ENCODE data around the gene CERS6. TPM values are rescaled to one million over a fixed set of nuclear protein-coding genes. Genes with fewer than 3 reads are reported as not detected.

CERS6 gene
- total and polyA plus RNA-seq, 4 donors = 4.2 to 20.4 (median 10.1) TPM

GRCh38 chr2:168732506-168732905 lies 276.4 kb downstream of the CERS6 start:
- Histone ChIP-seq H3K9me3 (ENCODE audit: control insufficient read depth in 4 of 4, low read length in 3 of 4) (no peaks in the 10 kb centered on the region), H3K9ac (ENCODE audit: low read depth in 1 of 2, low read length in 2 of 2) (no peak overlapping the region), H3K36me3 (ENCODE audit: control insufficient read depth in 4 of 4, insufficient read depth in 3 of 4, low read depth in 1 of 4, low read length in 3 of 4) (no peaks in the 10 kb centered on the region), H3K4me1 (ENCODE audit: control insufficient read depth in 4 of 4, insufficient read depth in 4 of 4, low read length in 3 of 4) (no peaks in the 10 kb centered on the region), H3K27ac (ENCODE audit: low read depth in 1 of 2, low read length in 2 of 2) (no peak overlapping the region), H3K4me3 (ENCODE audit: low read depth in 1 of 3, low read length in 3 of 3) (no peak overlapping the region), H3K27me3 (ENCODE audit: control insufficient read depth in 4 of 4, insufficient read depth in 4 of 4, low read length in 3 of 4) (no peaks in the 10 kb centered on the region)
- TF ChIP-seq JUND (IDR thresholded peaks at IDR 0.05) = no peak
- TF ChIP-seq HNF4A (conservative IDR thresholded peaks at IDR 0.05) = no peak
- TF ChIP-seq EGR1 (IDR thresholded peaks at IDR 0.05; ENCODE audit: low read depth in 2 of 2) = no peak
- DNase-seq (ENCODE audit: low spot score) = no peak

- Histone ChIP-seq H3K4me3 (ENCODE audit: low read depth in 1 of 3, low read length in 3 of 3) (no peak overlapping the region), H3K27me3 (ENCODE audit: control insufficient read depth in 4 of 4, insufficient read depth in 4 of 4, low read length in 3 of 4) (no peaks in the 10 kb centered on the region), H3K36me3 (ENCODE audit: control insufficient read depth in 4 of 4, insufficient read depth in 3 of 4, low read depth in 1 of 4, low read length in 3 of 4) (no peaks in the 10 kb centered on the region), H3K27ac (ENCODE audit: low read depth in 1 of 2, low read length in 2 of 2) (no peak overlapping the region), H3K9ac (ENCODE audit: low read depth in 1 of 2, low read length in 2 of 2) (no peak overlapping the region), H3K9me3 (ENCODE audit: control insufficient read depth in 4 of 4, low read length in 3 of 4) (no peaks in the 10 kb centered on the region), H3K4me1 (ENCODE audit: control insufficient read depth in 4 of 4, insufficient read depth in 4 of 4, low read length in 3 of 4) (no peaks in the 10 kb centered on the region)
- WGBS = 94% methylated on average over 6 of the region's 6 CpGs
- TF ChIP-seq FOXA1 (IDR thresholded peaks at IDR 0.05) = no peak
- no peak for TF ChIP-seq GABPA (IDR thresholded peaks at IDR 0.05 in 1 of 2, conservative IDR thresholded peaks at IDR 0.05 in 1 of 2)
- no peak for TF ChIP-seq ZBTB33 (IDR thresholded peaks at IDR 0.05)
- no peak for TF ChIP-seq CTCF (IDR thresholded peaks at IDR 0.05; ENCODE audit: low read depth, low read length, missing input control)
- TF ChIP-seq HNF4A (conservative IDR thresholded peaks at IDR 0.05) = no peak
- TF ChIP-seq RXRA (IDR thresholded peaks at IDR 0.05) = no peak
- TF ChIP-seq MAX (IDR thresholded peaks at IDR 0.05) = no peak
- TF ChIP-seq ATF3 (IDR thresholded peaks at IDR 0.05) = no peak
- no peak for DNase-seq (ENCODE audit: low spot score)
Observed at GRCh38 chr2:168734199-168734760, 278.2 kb downstream of the CERS6 start.

GRCh38 chr2:168736649-168737445 lies 280.8 kb downstream of the CERS6 start:
- no peak overlapping the region for H3K27ac ChIP-seq (ENCODE audit: low read depth in 1 of 2, low read length in 2 of 2)
- no peak for DNase-seq (ENCODE audit: low spot score)
- H3K36me3 ChIP-seq (ENCODE audit: control insufficient read depth in 4 of 4, insufficient read depth in 3 of 4, low read depth in 1 of 4, low read length in 3 of 4) = no peaks in the 10 kb centered on the region
- no peak overlapping the region for H3K4me3 ChIP-seq (ENCODE audit: low read depth in 1 of 3, low read length in 3 of 3)
- no peak overlapping the region for H3K9ac ChIP-seq (ENCODE audit: low read depth in 1 of 2, low read length in 2 of 2)
- WGBS = 95% methylated on average over 12 of the region's 12 CpGs
- H3K4me1 ChIP-seq (ENCODE audit: control insufficient read depth in 4 of 4, insufficient read depth in 4 of 4, low read length in 3 of 4) = no peaks in the 10 kb centered on the region
- H3K9me3 ChIP-seq (ENCODE audit: control insufficient read depth in 4 of 4, low read length in 3 of 4) = no peaks in the 10 kb centered on the region
- no peaks in the 10 kb centered on the region for H3K27me3 ChIP-seq (ENCODE audit: control insufficient read depth in 4 of 4, insufficient read depth in 4 of 4, low read length in 3 of 4)
- TF ChIP-seq ATF3 (IDR thresholded peaks at IDR 0.05) (no peak), REST (IDR thresholded peaks at IDR 0.05) (no peak), GABPA (IDR thresholded peaks at IDR 0.05 in 1 of 2, conservative IDR thresholded peaks at IDR 0.05 in 1 of 2) (no peak), EGR1 (IDR thresholded peaks at IDR 0.05; ENCODE audit: low read depth in 2 of 2) (no peak), MAX (IDR thresholded peaks at IDR 0.05) (no peak), TAF1 (conservative IDR thresholded peaks at IDR 0.05) (no peak), RXRA (IDR thresholded peaks at IDR 0.05) (no peak)

Data from liver (tissue), 9 donors.